Renal cortical epithelial cell (primary cell): ENCODE results near the gene FAM236B. TPM values are rescaled to one million over a fixed set of nuclear protein-coding genes. Genes with fewer than 3 reads are reported as not detected.
"Not testable (repeated sequence)": the region's sequence is repeated elsewhere in the genome, so short reads cannot be mapped to it uniquely, and the experiment has no call there.

Experiments used
- DNase-seq: peaks from one replicate; pipeline ENCODE4 v3.0.0-alpha.2; 2011; ENCODE audit warnings: low read depth
- total RNA-seq: library from RNA; depleted of rRNA; stranded (reverse); fragments of >200 nt; gene quantifications from 2 replicates; pipeline ENCODE4 v1.2.3, GENCODE V29; 2014

Gene FAM236B
- not detected in 2 replicates for total RNA-seq

GRCh38 chrX:72782560-72782959 is at the start of gene FAM236B:
TSS of gene FAM236B (minus strand) at chrX:72782660. CDS start at chrX:72782560, 100 bp downstream.
- DNase-seq: not testable (repeated sequence)

- not testable (repeated sequence) for DNase-seq
Observed at GRCh38 chrX:72830701-72831100, 48.2 kb upstream of the FAM236B start.

- DNase-seq: not testable (repeated sequence)
Observed at GRCh38 chrX:72808110-72808509, 25.6 kb upstream of the FAM236B start, which contains the start of gene FAM236D. TSS of gene FAM236D (minus strand) at chrX:72808210. CDS start at chrX:72808110, 100 bp downstream.

GRCh38 chrX:72790390-72790789 is 7.9 kb upstream of the FAM236B start:
- DNase-seq: not testable (repeated sequence)

GRCh38 chrX:72788142-72788541 is 5.7 kb upstream of the FAM236B start:
- DNase-seq: not testable (repeated sequence)

GRCh38 chrX:72783964-72784363 is 1.5 kb upstream of the FAM236B start:
- DNase-seq: not testable (repeated sequence)

- not testable (repeated sequence) for DNase-seq
Observed at GRCh38 chrX:72783365-72783936, 991 bp upstream of the FAM236B start.

- not testable (repeated sequence) for DNase-seq
Observed at GRCh38 chrX:72778146-72778545, 4.3 kb downstream of the FAM236B start.

- not testable (repeated sequence) for DNase-seq
Observed at GRCh38 chrX:72777467-72777790, 5.0 kb downstream of the FAM236B start.

GRCh38 chrX:72776653-72777466 is 5.6 kb downstream of the FAM236B start, which contains the start of gene DMRTC1B:
TSS of gene DMRTC1B (plus strand) at chrX:72776890. CDS start at chrX:72845136, 68,246 bp downstream.
- not testable (repeated sequence) for DNase-seq

GRCh38 chrX:72760454-72760853 is 22.0 kb downstream of the FAM236B start:
- DNase-seq: not testable (repeated sequence)

GRCh38 chrX:72748545-72748944 is 33.9 kb downstream of the FAM236B start:
- not testable (repeated sequence) for DNase-seq

GRCh38 chrX:72745546-72745945 is 36.9 kb downstream of the FAM236B start:
- not testable (repeated sequence) for DNase-seq

- no peak for DNase-seq
Observed at GRCh38 chrX:72735561-72735960, 46.9 kb downstream of the FAM236B start.

GRCh38 chrX:72733636-72734035 is 48.8 kb downstream of the FAM236B start:
- DNase-seq: not testable (repeated sequence)

Other genes with a start within 250 kb of the FAM236B start
- gene HDAC8, start 209.8 kb downstream of the FAM236B start, total RNA-seq: 28.0 and 48.0 TPM in 2 replicates
- 4.0 and 8.0 TPM in 2 replicates for gene PHKA1, start 68.4 kb downstream of the FAM236B start, total RNA-seq
- gene DMRTC1B, start 5.8 kb downstream of the FAM236B start, total RNA-seq: 0.20 TPM in 1 of 2 replicates, not detected in the other
- gene FAM236D, start 25.6 kb upstream of the FAM236B start, total RNA-seq: not detected in 2 replicates
- not detected in 2 replicates for gene FAM236C, start 130.0 kb upstream of the FAM236B start, total RNA-seq
- gene FAM236A, start 155.5 kb upstream of the FAM236B start, total RNA-seq: not detected in 2 replicates
- 0.15 TPM in 1 of 2 replicates, not detected in the other for gene DMRTC1, start 161.2 kb upstream of the FAM236B start, total RNA-seq
- not detected in 2 replicates for gene PABPC1L2B, start 220.3 kb upstream of the FAM236B start, total RNA-seq